NK-92 (cell line): ENCODE results near the gene PVRIG.
"Not testable (repeated sequence)": the region's sequence is repeated elsewhere in the genome, so short reads cannot be mapped to it uniquely, and the experiment has no call there.

Experiments
- DNase-seq: peaks from one replicate; lab custom pipeline; 2025; ENCODE audit not compliant: unreplicated experiment; lab: John Stamatoyannopoulos, UW

The PVRIG gene

DNA sequence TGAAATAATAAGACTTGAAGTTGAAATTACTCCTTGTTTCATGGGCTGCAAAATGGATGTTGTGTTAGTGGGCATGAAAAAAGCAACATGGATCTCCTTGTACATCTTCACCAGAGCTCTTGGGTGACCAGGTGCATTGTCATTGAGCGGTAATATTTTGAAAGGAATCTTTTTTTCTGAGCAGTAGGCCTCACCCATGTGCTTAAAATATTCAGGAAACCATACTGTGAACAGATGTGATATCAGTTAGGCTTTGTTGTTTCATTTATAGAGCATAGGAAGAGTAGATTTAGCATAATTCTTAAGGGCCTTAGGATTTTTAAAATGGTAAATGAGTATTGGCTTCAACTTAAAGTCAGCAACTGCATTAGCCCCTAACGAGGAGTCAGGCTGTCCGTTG, 26.8 kb upstream of the PVRIG start:
- DNase-seq, result no peak

DNA sequence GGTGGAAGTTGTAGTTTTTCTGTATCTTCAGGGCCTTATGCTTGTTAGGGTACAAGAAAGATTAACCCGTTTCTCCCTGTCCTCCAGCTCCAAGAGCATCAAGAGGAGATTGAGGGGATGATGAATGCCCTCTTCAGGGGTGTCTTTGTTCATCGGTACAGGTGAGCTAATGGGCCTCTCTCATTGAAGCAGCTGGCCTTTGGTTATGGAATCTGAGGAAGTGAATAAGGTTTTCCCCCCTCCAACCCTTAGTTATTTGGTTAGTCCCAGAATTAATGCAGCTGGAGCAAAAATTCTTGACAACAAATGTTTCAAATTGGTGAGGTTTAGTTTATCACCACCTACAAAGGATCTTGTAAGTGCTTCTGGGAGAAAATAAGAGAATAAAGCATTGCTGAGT, 24.5 kb upstream of the PVRIG start:
- DNase-seq, result no peak

DNA sequence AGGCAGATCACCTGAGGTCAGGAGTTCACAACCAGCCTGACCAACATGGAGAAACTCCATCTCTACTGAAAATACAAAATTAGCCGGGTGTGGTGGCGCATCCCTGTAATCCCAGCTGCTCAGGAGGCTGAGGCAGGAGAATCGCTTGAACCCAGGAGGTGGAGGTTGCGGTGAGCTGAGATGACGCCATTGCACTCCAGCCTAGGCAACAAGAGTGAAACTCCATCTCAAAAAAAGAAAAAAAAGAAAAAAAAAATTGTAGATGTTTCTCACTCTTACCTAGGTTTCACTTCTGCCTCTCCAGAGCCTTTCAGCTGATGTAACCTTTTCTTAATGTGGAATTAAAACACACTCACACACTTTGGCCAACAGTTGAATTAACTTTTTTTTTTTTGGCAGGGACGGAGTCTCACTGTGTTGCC, 23.8 kb upstream of the PVRIG start:
- not testable (repeated sequence) for DNase-seq

DNA sequence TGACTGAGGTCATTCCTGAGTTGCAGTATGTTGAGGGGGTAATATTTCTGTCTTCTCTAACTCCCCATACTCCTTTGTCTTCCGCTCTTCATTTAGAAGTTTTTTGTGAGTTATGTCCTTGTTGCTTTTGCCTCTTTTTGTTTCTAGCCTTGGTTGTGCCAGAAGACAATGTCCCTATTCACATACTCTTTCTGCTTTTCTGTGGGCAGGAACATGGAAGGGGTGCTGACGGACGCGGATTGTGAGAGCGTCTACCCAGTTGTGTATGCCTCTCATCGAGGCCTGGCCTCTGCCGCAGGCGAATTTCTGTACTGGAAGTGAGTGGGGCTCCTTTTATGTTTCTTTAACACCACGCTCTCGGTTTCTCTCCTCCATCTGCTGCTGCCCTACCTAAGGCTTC, 21.5 kb upstream of the PVRIG start:
- DNase-seq, result no peak

DNA sequence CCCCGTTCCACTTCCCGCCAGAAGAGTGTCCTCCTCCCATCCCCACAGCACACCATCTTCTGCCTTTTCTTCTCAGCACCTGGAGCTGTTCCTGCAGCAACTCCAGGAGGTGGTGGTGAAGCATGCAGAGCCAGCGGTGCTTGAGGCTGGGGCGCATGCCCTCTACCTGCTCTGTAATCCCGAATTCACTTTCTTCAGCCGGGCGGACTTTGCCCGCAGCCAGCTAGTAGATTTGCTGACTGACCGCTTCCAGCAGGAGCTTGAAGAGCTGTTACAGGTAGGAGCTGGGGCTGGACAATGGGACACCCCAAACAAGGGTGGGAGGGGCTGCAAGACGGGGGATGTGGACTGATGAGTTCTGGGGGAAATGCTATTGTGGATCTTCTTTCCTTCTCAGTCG, 19.1 kb upstream of the PVRIG start:
- DNase-seq, result no peak

DNA sequence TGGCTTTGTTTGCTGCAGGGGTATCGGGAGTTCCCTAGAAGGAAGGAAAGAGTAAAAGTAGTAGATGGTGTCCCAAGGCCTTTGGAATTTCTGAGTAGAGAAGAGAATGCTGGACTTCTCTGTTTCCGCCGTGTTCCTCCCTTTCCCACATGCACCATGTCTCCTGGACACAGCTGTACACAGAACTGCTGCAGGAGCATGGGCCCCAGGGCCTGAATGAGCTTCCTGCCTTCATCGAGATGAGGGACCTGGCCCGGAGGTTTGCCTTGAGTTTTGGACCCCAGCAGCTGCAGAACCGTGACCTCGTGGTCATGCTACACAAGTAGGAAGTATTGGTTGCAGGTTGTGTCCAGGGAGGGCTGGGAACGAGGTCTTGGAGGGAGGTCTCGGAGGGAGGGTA, 15.3 kb upstream of the PVRIG start:
- DNase-seq, result no peak

DNA sequence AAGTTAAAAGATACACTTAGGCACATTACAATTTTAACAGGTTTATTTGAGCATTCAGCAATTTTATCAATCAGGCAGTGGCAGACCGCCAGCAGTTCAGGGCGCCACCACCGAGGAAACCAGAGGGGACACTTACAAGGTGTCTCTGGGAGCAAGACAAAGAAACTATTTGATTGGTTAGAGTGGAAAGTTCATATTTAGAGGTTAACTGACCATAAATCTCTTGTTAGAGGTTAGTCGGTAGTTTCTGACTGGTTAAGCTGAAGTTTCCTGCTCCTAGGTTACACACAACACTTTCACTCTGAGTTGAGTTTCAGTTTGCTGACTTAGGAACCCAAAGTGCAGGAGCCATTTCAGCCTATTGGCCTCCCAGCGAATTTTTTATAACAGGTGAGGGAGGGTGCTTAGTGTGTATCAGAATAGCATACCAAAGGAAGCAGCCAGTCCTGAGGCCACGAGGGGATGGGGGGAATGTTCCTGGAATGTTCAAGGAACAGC, 10.8 kb upstream of the PVRIG start:
- DNase-seq, result no peak

DNA sequence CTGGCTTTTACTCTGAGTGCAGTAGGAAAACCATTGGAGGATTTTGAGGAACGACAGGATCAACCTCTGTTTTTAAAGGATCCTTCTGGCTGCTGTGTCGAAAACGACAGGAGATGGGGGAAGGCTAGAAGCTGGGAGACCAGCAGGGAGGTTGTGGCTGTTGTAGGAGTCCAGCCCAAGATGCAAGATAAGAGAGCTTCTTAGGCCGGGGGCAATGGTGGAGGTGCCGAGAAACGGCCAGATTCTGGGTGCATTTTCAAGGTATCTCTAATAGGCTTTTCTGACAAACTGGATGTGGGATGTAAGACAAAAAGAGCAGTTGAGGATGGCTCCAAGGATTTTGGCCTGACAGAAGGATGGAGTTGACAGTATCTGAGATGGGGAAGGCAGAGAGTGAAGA, 10.3 kb upstream of the PVRIG start:
- no peak for DNase-seq

DNA sequence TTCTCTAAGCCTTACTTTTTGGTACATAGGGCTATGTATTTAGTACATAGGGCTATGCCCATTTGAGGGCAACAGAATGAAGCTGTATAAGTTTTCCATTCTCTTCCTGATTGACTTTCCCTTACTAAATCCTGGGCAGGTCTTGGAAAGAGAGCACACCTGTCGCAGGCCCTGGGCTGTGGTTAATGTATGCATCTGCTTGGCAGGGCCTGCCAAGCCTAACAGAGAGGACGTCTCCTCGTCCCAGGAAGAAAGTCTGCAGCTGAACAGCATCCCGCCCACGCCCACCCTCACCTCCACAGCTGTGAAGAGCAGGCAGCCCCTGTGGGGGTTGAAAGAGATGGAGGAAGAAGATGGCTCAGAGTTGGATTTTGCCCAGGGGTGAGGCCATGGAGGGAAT, 8.9 kb upstream of the PVRIG start:
- DNase-seq, result no peak

DNA sequence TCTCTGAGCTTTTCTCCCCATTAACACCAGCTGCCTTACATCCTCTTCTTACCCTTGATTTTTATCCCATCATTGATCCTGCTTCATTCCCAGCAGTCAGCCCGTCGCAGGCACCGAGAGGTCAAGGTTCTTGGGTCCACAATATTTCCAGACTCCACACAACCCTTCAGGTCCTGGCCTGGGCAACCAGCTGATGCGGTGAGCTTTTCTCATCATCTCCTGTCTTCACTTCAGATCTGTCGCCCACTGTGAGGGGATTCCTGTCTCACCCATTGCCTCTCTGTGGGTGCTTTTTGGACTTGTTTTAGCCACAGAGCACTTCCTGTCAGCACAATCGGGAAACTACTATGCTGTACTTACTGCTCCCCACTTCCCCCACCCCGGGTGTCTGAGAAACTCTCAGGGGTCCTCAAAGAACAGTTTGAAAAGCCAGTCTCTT, 8.4 kb upstream of the PVRIG start:
- no peak for DNase-seq

DNA sequence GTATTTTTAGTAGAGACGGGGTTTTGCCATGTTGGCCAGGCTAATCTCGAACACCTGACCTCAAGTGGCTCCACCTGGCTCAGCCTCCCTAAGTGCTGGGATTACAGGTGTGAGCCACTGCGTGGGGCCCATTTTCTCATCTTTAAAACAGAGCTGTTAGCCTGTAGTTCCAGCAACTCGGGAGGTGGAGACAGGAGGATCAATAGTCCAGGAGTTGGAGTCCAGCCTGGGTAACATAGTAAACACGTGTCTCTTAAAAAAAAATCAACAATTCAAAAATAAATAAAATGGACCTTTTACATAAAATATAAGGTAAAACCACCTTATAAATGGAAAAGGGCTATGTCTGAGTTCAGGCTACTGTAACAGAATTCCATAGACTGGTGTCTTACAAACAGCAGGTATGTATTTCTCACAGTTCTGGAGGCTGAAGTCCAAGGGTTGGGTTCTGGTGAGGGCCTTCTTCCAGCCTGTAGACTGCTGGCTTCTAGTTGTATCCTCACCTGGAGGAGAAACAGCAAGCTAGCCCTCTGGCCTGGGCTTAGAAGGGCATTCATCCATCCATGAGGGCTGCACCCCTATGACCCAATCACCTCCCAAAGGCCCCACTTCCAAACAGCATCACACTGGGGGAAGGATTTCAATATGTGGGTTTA, 7.0 kb upstream of the PVRIG start:
- DNase-seq, result no peak

DNA sequence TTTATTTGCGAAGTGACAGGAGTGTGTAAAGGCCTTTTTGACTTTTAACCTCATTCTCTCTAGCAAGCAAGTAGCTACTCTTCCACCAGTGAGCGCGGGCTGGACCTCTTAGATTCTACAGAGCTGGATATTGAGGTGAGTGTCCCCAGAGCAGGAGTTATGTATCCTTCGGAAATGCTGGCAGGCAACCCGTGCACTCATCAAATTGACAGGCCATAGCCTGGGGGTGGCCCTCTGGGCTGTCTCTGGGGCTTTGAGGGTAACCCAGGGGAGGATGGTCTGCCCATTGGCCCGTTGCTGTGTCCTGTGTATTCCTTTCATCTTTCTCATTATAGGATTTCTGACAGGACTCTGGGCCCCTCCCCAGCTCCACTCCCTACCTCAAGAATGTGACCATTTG, 6.1 kb upstream of the PVRIG start:
- DNase-seq, result no peak

DNA sequence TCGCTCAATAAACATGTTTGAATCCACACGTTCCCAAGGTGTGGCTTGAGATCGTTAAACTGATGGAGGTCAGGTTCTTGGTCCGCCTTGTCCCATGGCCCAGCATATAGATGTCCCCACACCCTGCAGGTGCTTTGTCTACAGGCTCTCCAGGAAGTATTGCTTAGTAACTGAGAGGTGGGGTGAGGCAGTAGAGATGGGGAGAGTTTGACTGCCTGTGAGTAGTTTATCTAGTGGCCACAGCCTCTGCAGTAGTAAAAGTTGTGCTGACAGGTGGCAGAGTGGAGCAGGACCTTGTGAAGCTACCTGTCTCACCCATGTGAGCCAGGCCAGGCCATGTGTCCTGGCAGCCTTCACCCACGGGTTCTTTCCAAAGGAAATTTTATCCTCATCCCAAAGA, 5.4 kb upstream of the PVRIG start:
- not testable (repeated sequence) for DNase-seq

DNA sequence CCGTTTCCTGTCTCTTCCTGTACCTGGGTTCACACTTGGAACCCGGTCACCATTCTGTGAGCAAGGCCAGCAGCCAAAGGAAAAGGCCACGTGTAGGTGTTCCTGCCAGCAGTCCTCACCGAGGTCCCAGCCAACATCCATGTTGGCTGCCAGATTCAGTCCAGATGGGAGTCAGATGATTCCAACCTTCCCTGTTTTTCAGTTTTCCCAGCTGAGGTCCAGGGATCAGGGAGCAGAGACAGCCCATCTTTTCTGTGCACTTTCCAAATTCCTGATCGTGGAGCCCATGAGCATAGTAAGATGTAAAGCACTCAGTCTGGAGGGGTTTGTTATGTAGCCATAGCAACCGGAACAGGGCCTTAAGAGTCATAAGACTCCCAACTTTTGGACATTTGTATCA, 3.9 kb upstream of the PVRIG start:
- DNase-seq, result no peak

DNA sequence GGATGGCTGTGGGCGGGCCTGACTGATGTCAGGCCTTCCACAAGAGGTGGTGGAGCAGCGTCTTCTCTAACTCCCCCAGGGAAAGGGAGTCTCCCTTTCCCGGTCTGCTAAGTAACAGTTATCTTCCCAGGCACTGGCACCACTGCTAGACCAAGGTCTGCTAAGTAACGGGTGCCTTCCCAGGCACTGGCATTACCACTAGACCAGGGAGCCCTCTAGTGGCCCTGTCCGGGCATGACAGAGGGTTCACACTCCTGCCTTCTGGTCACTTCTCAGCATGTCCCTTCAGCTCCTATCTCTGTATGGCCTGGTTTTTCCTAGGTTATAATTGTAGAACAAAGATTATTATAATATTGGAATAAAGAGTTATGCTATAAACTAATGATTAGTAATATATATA, 1.8 kb upstream of the PVRIG start:
- DNase-seq, result not testable (repeated sequence)

DNA sequence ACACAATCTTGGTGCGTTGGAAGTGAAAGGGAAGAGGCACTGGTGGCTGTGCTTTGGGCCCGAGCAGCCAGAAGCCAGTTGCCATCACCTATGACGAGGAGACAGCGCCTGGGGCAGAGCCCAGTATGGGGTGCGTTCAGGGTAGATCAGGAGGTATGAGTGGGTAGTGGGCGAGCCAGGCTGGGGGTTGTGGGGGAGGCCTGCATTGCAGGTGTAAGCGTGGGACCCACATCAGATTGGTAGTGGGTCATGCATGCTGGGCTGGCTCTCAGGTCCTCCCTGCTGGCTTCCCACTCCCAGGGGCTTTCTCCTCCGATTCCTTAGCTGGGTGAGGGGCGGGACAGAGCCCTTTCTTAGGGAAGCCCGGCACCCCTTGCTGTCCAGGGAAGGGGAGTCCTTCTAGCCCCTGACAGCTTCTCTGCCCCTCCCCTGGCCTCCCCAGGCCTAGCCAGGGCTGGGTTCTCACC, 445 bp upstream of the PVRIG start:
- no peak for DNase-seq

DNA sequence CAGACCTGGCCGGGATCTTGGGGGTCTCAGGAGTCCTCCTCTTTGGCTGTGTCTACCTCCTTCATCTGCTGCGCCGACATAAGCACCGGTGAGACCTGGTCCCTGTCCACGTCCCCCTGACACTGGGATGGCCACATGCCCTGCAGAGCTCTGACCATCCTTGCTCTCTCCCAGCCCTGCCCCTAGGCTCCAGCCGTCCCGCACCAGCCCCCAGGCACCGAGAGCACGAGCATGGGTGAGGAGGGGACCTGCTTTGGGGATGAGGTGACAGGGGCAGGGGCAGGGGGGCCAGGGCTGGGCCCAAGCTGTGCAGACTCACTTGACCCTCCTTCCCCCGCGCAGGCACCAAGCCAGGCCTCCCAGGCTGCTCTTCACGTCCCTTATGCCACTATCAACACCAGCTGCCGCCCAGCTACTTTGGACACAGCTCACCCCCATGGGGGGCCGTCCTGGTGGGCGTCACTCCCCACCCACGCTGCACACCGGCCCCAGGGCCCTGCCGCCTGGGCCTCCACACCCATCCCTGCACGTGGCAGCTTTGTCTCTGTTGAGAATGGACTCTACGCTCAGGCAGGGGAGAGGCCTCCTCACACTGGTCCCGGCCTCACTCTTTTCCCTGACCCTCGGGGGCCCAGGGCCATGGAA, 959 bp downstream of the PVRIG start:
- no peak for DNase-seq

DNA sequence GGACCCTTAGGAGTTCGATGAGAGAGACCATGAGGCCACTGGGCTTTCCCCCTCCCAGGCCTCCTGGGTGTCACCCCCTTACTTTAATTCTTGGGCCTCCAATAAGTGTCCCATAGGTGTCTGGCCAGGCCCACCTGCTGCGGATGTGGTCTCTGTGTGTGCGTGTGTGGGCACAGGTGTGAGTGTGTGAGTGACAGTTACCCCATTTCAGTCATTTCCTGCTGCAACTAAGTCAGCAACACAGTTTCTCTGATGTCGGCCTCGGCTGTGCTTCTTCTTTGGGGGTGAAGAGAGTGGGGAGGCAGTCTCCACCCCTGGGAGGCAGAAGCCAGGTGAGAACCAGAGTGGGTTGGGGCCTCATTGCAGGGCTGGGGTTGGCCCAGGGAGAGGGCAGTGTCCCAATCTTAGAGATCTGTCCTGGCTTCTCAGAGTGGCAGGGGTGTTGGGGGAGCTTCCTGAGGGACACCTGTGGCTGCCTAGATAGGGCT, 1.5 kb downstream of the PVRIG start:
- DNase-seq, result no peak

DNA sequence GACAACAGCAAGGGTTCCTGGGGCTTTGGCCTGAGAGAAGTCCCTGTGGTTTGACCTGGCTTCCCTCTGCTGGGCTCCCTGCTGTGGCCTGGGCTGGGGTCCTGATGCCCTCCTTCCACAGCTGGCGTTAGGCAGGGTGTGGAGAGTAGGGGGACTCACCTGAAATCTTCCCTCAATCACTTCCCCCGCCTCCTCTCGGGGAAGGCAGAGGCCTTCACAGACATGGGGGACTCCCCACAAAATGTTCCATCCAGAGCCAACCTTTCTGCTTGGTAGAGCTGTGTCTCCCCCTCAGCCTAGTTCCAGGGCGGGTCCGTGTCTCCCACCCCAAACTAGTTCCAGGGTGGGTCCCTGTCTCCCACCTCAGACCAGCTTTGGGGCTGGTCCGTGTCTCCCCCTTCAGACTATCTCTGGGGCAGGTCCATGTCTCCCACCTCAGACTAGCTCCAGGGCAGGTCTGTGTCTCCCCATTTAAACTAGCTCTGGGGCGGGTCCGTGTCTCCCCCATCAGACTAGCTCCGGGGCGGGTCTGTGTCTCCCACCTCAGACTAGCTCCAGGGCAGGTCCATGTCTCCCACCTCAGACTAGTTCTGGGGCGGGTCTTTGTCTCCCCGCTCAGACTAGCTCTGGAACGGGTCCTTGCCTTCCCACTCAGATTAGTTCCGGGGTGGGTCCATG, 2.2 kb downstream of the PVRIG start:
- no peak for DNase-seq

DNA sequence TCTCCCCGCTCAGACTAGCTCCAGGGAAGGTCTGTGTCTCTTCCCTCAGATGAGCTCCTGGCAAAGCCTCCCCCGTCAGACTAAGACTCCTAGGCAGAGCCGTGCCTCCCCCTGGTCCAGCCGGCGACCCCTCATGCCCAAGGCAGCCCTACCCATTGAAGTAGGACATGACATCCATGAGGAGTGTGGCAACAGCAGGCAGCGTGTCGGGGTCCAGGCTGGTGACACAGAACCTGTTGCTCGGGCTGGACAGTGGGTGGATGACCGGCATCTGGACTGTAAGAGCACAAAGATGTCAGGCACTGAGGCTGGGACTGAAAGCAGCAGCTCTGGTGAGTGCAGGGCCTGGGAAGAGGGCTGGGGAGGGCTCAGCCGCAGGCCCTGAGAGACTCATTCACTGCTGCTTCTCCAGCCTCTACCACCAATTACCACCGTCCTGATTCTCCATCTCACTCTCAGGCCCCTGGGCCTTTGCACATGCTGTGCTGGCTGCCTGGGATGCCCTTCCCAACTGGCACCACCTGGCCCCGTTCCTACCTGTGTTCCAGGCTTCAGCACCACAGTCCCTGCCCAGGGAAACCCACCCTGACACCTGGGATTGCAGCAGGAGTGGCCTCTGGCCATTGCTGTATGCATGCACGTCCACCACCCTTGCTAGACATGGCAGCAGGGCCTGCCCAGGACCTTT, 2.8 kb downstream of the PVRIG start:
- no peak for DNase-seq

DNA sequence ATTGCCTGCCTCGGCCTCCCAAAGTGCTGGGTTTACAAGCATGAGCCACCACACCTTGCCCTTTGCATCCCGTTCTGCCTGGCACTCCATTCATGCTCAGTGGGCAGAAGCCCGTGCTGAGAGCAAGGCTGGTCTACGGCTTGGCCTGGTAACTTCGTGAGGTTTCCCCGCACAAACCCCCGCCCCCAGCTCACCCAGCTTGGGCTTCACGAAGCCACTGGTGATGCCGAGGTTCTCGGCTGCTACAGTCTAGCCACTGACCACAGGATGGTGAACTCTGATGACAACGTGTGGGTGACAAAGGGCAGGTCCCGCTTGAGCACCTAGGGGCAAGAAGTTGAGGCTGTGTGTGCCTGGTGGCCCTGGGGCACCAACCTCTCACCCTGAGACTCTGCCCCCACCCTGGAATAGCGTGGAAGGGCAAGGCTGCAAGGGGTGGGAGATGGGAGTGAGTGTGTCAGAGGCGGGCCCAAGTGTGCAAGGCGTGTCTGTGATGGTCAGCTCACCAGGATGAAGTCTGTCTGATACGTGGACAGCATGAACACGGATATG, 3.7 kb downstream of the PVRIG start:
- not testable (repeated sequence) for DNase-seq
